ENCODE results near the gene BEND6. TPM values are rescaled to one million over a fixed set of nuclear protein-coding genes. Genes with fewer than 3 reads are reported as not detected.

The BEND6 gene, protein sequence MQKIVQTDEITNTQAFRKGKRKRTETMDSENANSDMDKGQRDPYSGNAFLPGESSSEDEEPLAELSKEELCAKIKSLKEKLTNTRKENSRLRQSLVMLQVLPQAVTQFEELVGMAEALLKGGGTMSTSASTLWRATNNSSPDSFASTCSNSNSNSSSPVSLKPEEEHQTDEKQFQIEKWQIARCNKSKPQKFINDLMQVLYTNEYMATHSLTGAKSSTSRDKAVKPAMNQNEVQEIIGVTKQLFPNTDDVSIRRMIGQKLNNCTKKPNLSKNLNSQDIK
- 1 to 10 TPM in 2 of 4 donors, under 1 TPM in 1, not detected in 1; 0.98 to 1.8 (median 1.5) TPM for total RNA-seq

DNA sequence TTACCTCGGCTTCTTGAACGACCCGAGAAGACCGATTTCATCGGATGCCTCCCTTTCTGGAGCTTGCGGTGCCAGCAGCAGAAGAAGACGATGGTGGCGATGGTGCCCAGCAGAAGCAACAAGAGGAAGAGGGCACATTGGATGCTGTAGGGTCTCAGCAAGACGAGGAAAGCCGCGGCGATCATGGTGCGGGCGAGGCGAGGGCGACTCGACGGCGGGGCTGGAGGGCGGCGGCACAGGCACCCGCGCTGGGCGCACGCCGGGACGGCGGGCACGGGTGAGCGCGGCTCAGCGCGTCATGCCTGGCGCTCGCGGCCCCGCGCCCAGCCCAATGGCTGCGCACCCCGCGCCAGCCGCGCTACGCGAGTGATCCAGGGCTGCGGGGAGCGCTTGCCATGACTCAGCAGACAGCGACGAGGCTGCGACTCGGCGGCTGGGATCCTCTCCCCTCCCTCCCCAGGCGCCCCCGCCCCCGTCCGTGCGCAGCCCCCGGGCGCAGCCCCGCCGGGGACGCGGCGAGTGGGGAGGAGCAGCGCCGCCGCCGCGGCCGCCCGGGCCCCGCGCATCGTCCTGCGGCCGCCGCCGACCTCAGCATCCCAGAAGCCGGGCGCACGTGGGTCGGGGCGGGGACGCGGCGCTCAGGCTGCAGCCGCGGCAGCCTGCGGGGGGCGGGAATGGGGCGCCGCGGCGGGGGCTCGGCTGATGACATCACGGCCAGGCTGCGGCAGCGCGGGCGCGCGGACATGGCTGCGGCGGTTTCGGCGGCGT, at the start of gene BEND6:
Gene BEND6 (plus strand): TSS at position 705 of the 768 bp plus-strand sequence. CDS start 26,704 bp downstream, outside the sequence.
- TF ChIP-seq, protein P1, sequence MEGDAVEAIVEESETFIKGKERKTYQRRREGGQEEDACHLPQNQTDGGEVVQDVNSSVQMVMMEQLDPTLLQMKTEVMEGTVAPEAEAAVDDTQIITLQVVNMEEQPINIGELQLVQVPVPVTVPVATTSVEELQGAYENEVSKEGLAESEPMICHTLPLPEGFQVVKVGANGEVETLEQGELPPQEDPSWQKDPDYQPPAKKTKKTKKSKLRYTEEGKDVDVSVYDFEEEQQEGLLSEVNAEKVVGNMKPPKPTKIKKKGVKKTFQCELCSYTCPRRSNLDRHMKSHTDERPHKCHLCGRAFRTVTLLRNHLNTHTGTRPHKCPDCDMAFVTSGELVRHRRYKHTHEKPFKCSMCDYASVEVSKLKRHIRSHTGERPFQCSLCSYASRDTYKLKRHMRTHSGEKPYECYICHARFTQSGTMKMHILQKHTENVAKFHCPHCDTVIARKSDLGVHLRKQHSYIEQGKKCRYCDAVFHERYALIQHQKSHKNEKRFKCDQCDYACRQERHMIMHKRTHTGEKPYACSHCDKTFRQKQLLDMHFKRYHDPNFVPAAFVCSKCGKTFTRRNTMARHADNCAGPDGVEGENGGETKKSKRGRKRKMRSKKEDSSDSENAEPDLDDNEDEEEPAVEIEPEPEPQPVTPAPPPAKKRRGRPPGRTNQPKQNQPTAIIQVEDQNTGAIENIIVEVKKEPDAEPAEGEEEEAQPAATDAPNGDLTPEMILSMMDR (IDR thresholded peaks at IDR 0.05; ENCODE audit: low read depth), result no peak

DNA sequence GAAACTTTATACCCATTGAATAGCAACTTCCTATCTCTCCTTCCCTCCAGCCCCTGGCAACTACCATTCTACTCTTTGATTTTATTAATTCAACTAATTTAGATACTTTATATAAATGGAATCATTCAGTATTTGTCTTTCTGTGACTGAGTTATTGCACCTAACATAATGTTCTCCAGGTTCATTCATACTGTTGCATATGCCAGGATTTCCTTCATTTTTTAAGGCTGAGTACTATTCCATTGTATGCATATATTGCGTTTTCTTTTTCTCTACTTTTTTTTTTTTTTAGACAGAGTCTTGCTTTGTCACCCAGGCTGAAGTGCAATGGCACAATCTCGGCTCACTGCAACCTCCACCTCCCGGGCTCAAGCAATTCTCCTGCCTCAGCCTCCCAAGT, 49.5 kb upstream of the BEND6 start:
- TF ChIP-seq, protein P1 (IDR thresholded peaks at IDR 0.05; ENCODE audit: low read depth), result no peak

DNA sequence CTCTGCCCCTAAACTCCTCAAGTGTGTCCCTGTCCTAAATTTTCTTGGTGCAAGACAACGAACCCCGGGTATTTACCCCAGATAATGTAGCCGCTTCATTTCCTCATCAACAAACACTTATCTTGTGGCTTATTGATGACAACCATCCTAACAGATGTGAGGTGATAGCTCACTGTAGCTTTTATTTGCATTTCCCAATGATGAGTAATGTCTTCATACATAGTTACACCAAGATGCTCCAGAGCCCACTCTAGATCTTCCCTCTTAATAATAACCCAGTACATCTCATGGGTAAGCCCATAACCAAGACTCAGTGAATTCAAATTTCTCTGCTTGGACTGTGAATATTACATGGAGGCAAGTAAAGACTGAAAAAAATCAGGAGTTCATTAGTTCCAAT, 48.2 kb upstream of the BEND6 start:
- TF ChIP-seq, protein P1 (IDR thresholded peaks at IDR 0.05; ENCODE audit: low read depth), result no peak

DNA sequence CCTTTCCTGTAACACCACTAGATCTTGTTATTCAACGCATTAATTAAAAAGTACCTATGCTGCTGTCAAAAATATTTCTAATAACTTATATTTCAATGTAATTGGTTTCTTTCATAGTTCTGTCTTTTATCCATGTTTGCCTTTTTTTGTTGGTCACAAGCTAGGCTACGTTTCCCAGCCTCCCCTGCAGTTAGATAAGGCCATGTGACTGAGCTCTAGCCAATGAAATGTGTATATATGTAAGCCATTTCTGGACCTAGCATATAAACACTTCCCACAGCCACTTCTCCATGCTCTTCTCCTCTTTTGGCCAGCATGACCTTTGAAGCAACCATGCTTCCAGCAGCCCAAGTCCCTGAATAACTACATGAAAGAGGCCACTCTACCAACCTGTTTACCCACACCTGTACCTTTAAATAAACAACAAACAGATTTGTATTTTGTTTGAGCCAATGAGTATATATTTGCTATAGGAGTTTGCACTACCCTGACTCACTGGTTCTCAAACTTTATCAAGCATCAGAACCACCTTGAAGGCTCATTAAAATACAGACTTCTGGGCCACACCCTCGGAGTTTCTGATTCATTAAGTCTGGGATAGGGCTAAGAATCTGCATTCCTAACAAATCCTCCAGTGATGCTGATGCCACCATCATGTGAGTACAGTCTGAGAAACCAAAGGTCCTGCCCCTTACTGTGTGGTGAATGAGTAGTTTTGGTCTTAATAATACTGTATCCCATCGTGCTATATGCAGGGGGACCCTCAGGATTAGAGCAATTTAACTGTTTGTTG, 45.6 kb upstream of the BEND6 start:
- TF ChIP-seq, protein P1 (IDR thresholded peaks at IDR 0.05; ENCODE audit: low read depth), result no peak

DNA sequence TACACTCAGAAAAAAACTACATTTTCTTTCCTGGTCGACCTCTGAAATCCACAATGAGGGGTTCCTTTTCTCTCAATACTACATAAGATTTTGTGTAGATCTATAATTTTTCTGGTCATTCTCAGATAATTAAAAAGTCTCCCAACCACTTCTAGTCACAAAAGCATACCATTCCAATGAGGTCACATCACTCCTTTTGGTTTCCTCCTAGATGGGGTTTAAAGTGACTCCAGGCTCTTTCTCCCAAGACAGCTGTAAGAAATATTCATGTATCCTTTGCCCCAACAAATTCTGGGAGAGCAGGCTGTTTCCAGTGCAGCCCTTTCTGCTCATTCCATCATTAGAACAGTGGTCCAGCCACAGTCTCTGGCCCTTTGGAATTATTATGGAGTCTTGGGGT, 43.1 kb upstream of the BEND6 start:
- TF ChIP-seq, protein P1 (IDR thresholded peaks at IDR 0.05; ENCODE audit: low read depth), result no peak

DNA sequence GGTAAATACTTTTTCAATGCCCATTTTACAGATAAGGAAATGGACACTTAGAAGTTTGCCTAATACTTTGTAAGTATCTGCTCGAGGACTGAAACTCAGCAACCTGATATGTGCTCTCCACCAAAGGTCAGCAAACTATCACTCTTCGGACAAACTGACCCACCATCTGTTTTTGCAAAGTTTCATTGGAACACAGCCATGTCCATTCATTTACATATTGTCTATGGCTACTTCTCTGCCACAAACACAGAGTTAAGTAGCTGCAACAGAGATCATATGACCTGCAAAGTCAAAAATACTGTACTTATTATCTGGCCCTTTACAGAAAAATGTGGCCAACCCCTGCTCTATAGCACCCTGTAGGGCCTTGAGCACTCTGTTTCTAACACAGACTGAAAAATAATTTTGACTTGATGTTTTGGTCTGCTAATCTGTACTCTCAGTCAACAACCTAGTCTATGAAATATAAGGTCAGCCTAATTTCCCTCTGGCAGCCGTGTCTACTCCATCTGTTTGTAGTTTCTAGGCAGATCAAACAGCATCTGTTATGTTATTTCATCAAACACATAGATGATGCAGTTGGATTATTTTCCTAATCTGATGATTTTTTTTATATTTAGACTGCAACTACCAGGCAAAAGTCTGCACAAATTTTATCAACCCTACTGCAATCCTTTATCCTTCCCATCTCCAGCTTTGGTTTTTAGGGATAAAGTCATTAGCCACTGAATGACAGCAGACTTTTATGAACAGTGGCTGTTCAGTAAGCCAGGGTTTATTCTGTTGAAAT, 41.4 kb upstream of the BEND6 start:
- TF ChIP-seq, protein P1 (IDR thresholded peaks at IDR 0.05; ENCODE audit: low read depth), result no peak

All from subcutaneous adipose tissue (tissue), 4 donors.